GM12875 (cell line): ENCODE measurements around the gene CCSAP.
"Not testable (repeated sequence)": the region's sequence is repeated elsewhere in the genome, so short reads cannot be mapped to it uniquely, and the experiment has no call there.

Experiments used
- H3K4me3 ChIP-seq: one replicate; pipeline ENCODE4 v1.5.1; 2011; ENCODE audit warnings: low read depth, low read length, control low read depth
- CTCF ChIP-seq: IDR thresholded peaks from 2 replicates; pipeline ENCODE4 v1.5.1; 2011; ENCODE audit warnings: low read depth, mild to moderate bottlenecking, control low read depth, inconsistent platforms, low read length, moderate library complexity, borderline replicate concordance; ENCODE audit not compliant: insufficient read depth

Gene CCSAP

GRCh38 chr1:229339520-229339919, 3.3 kb downstream of the CCSAP start:
- H3K4me3 ChIP-seq: no peak overlapping the region
- TF ChIP-seq CTCF: no peak

GRCh38 chr1:229339086-229339485, 3.8 kb downstream of the CCSAP start:
- no peak for TF ChIP-seq CTCF

GRCh38 chr1:229336345-229336744, 6.5 kb downstream of the CCSAP start:
- TF ChIP-seq CTCF: no peak
- no peak overlapping the region for H3K4me3 ChIP-seq

More at GRCh38 chr1:229339086-229339485, 3.8 kb downstream of the CCSAP start:
- H3K4me3 ChIP-seq: no peak overlapping the region

GRCh38 chr1:229334716-229335115, 8.1 kb downstream of the CCSAP start:
- H3K4me3 ChIP-seq: no peak overlapping the region
- no peak for TF ChIP-seq CTCF

GRCh38 chr1:229334269-229334668, 8.6 kb downstream of the CCSAP start:
- H3K4me3 ChIP-seq: no peak overlapping the region
- no peak for TF ChIP-seq CTCF

- TF ChIP-seq CTCF: no peak
- H3K4me3 ChIP-seq: no peak overlapping the region
These were observed 14.1 kb downstream of the CCSAP start for GRCh38 chr1:229328598-229329362.

GRCh38 chr1:229327765-229328164, 15.1 kb downstream of the CCSAP start:
- not testable (repeated sequence) for H3K4me3 ChIP-seq
